K562 (cell line): Measurements from ENCODE around the gene IL2RG.

Source experiments
- CBX5 ChIP-seq: IDR thresholded peaks from 2 replicates; pipeline ENCODE4 v1.6.1; 2014; ENCODE audit warnings: low read depth, borderline replicate concordance
- EP300 ChIP-seq: IDR thresholded peaks from 2 replicates; pipeline ENCODE4 v1.6.1; 2012; ENCODE audit warnings: low read length, improper control_type of control experiment
- JUND ChIP-seq, 2 experiments: IDR thresholded peaks; 2 replicates in 1 of 2; 3 replicates in 1 of 2; pipeline ENCODE4 v1.6.1; 2011; ENCODE audit warnings: borderline replicate concordance in 2 of 2, low read depth in 2 of 2, low read length in 2 of 2, improper control_type of control experiment in 1 of 2, missing biosample characterization in 1 of 2, missing genetic modification characterization in 1 of 2, missing genetic modification reagents in 1 of 2
- NRF1 ChIP-seq, 2 experiments: fragments of 450-650 bp; IDR thresholded peaks in 1 of 2; conservative IDR thresholded peaks in 1 of 2; 2 replicates each; pipeline ENCODE4 v1.6.1; 2014; ENCODE audit warnings: mild to moderate bottlenecking in 2 of 2
- TF ChIP-seq, protein P1 (sequence below), 3 experiments: IDR thresholded peaks in 2 of 3; conservative IDR thresholded peaks in 1 of 3; 2 replicates each; pipeline ENCODE4 v1.5.1; 2011 to 2012; ENCODE audit warnings: low read length in 3 of 3, mild to moderate bottlenecking in 3 of 3, control low read depth in 2 of 3, improper control_type of control experiment in 1 of 3, inconsistent platforms in 1 of 3, low read depth in 1 of 3, mixed read lengths in 1 of 3, moderate library complexity in 1 of 3; ENCODE audit not compliant: insufficient read depth in 2 of 3

DNA sequence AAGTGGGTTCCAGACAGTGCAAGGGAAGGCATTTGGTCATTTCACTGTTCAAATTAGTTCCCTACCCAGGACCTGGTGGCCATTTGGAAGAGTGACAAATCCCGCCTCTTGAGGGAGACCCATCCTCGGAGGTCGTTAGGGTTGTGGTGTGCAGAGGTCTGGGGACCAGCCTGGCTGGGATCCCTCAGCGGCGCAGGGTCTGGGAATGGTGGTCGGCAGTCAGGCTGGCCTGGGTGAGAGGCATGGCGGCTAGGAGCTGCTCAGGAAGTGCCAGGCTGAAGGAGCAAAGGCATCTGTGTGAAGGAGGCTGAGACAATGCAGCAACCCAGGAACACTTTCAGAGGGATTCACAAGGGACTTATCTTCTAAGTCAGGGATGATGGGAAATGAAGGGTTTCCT, 40.0 kb upstream of the IL2RG start:
- TF ChIP-seq EP300 (no peak), NRF1 (conservative IDR thresholded peaks at IDR 0.05 in 1 of 2, IDR thresholded peaks at IDR 0.05 in 1 of 2) (no peak), CBX5 (no peak), JUND (IDR thresholded peaks at IDR 0.05; ENCODE audit: borderline replicate concordance, low read depth, low read length) (no peak), JUND (tag; IDR thresholded peaks at IDR 0.05; ENCODE audit: borderline replicate concordance, low read depth, low read length) (no peak)
- TF ChIP-seq, protein P1, sequence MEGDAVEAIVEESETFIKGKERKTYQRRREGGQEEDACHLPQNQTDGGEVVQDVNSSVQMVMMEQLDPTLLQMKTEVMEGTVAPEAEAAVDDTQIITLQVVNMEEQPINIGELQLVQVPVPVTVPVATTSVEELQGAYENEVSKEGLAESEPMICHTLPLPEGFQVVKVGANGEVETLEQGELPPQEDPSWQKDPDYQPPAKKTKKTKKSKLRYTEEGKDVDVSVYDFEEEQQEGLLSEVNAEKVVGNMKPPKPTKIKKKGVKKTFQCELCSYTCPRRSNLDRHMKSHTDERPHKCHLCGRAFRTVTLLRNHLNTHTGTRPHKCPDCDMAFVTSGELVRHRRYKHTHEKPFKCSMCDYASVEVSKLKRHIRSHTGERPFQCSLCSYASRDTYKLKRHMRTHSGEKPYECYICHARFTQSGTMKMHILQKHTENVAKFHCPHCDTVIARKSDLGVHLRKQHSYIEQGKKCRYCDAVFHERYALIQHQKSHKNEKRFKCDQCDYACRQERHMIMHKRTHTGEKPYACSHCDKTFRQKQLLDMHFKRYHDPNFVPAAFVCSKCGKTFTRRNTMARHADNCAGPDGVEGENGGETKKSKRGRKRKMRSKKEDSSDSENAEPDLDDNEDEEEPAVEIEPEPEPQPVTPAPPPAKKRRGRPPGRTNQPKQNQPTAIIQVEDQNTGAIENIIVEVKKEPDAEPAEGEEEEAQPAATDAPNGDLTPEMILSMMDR (IDR thresholded peaks at IDR 0.05 in 2 of 3, conservative IDR thresholded peaks at IDR 0.05 in 1 of 3; ENCODE audit: insufficient read depth in 2 of 3, low read depth in 1 of 3, low read length in 3 of 3), result no peak
